Hepatocyte (in vitro differentiated cells): ENCODE data around the gene KCP. TPM values are rescaled to one million over a fixed set of nuclear protein-coding genes. Genes with fewer than 3 reads are reported as not detected.

Source experiments
- DNase-seq: peaks from one replicate; pipeline ENCODE4 v3.0.0-alpha.2; 2016; ENCODE audit warnings: low spot score
- H2AFZ ChIP-seq: fragments of 200-600 bp; sonication (generic); 2 replicates; pipeline ENCODE4 v1.6.0; 2016; ENCODE audit warnings: antibody characterized with exemption, mild to moderate bottlenecking
- H3K27ac ChIP-seq: fragments of 200-600 bp; sonication (generic); 2 replicates; pipeline ENCODE4 v1.5.1; 2016; ENCODE audit warnings: mild to moderate bottlenecking
- H3K27me3 ChIP-seq: fragments of 200-600 bp; sonication (generic); 2 replicates; pipeline ENCODE4 v1.6.1; 2016
- H3K36me3 ChIP-seq: fragments of 200-600 bp; sonication (generic); replicated peaks from 2 replicates; pipeline ENCODE4 v1.5.1; 2016; ENCODE audit warnings: low read depth; ENCODE audit not compliant: insufficient read depth
- H3K4me1 ChIP-seq: fragments of 200-600 bp; sonication (generic); 2 replicates; pipeline ENCODE4 v1.5.1; 2016; ENCODE audit warnings: mild to moderate bottlenecking, moderate library complexity; ENCODE audit not compliant: insufficient read depth
- H3K4me2 ChIP-seq: fragments of 200-600 bp; sonication (generic); 2 replicates; pipeline ENCODE4 v1.6.0; 2016
- H3K4me3 ChIP-seq: fragments of 200-600 bp; sonication (generic); 2 replicates; pipeline ENCODE4 v1.5.1; 2016; ENCODE audit warnings: mild to moderate bottlenecking
- H3K79me2 ChIP-seq: fragments of 200-600 bp; sonication (generic); 2 replicates; pipeline ENCODE4 v1.6.0; 2017; ENCODE audit warnings: mild to moderate bottlenecking
- H3K9me2 ChIP-seq: fragments of 200-600 bp; sonication (generic); replicated peaks from 2 replicates; pipeline ENCODE4 v1.6.0; 2017; ENCODE audit warnings: mild to moderate bottlenecking; ENCODE audit not compliant: insufficient read depth
- H3K9me3 ChIP-seq: fragments of 200-600 bp; sonication (generic); 2 replicates; pipeline ENCODE4 v1.5.1; 2016; ENCODE audit warnings: low read depth, mild to moderate bottlenecking
- H4K20me1 ChIP-seq: fragments of 200-600 bp; sonication (generic); 2 replicates; pipeline ENCODE4 v1.6.0; 2016; ENCODE audit warnings: mild to moderate bottlenecking; ENCODE audit not compliant: insufficient read depth, poor library complexity, severe bottlenecking
- EZH2 ChIP-seq: fragments of 200-600 bp; sonication (generic); IDR thresholded peaks from 2 replicates; pipeline ENCODE4 v1.6.1; 2016; ENCODE audit warnings: antibody characterized with exemption, mild to moderate bottlenecking, borderline replicate concordance
- EZH2phosphoT487 ChIP-seq: fragments of 200-600 bp; sonication (generic); IDR thresholded peaks from one replicate; pipeline ENCODE4 v1.6.1; 2018; ENCODE audit warnings: antibody characterized with exemption, mild to moderate bottlenecking, low read depth, moderate library complexity; ENCODE audit not compliant: unreplicated experiment, severe bottlenecking
- WGBS: methylation state at CpG from one replicate; pipeline ENCODE4 v1.1.6; 2016; ENCODE audit warnings: low lambda C conversion rate; ENCODE audit errors: missing lambda C conversion rate; 5-methylcytosine and 5-hydroxymethylcytosine counted together
- polyA plus RNA-seq: library from polyadenylated mRNA; unstranded; fragments of >200 nt; fragmentation: Nextera tagmentation; extraction: Ambion mirVana; gene quantifications from 2 replicates; pipeline ENCODE4 v1.2.1, GENCODE V29; 2016
- total RNA-seq: library from RNA; depleted of rRNA; stranded (reverse); fragments of >200 nt; gene quantifications from 2 replicates; pipeline ENCODE4 v1.2.3, GENCODE V29; 2014
- TF ChIP-seq, protein P1 (sequence below): fragments of 200-600 bp; sonication (generic); IDR thresholded peaks from 2 replicates; pipeline ENCODE4 v1.5.1; 2016; ENCODE audit warnings: antibody characterized with exemption, mild to moderate bottlenecking; ENCODE audit not compliant: poor library complexity

The KCP gene
- total and polyA plus RNA-seq, 2 experiments from 2014 or later: 0.40 to 2.4 TPM

- Histone ChIP-seq H3K4me3 (no peak overlapping the region), H3K27ac (no peak overlapping the region), H3K36me3 (no peaks in the 10 kb centered on the region), H3K4me2 (no peak overlapping the region), H3K9me3 (no peaks in the 10 kb centered on the region), H3K27me3 (no peaks in the 10 kb centered on the region), H3K4me1 (no peaks in the 10 kb centered on the region), H3K79me2 (no peaks in the 10 kb centered on the region), H4K20me1 (no peaks in the 10 kb centered on the region), H3K9me2 (no peaks in the 10 kb centered on the region), H2AFZ (no peak overlapping the region)
- WGBS: 89% methylated on average over 4 of the region's 4 CpGs
- TF ChIP-seq EZH2phosphoT487 (no peak), EZH2 (no peak)
- TF ChIP-seq, protein P1, sequence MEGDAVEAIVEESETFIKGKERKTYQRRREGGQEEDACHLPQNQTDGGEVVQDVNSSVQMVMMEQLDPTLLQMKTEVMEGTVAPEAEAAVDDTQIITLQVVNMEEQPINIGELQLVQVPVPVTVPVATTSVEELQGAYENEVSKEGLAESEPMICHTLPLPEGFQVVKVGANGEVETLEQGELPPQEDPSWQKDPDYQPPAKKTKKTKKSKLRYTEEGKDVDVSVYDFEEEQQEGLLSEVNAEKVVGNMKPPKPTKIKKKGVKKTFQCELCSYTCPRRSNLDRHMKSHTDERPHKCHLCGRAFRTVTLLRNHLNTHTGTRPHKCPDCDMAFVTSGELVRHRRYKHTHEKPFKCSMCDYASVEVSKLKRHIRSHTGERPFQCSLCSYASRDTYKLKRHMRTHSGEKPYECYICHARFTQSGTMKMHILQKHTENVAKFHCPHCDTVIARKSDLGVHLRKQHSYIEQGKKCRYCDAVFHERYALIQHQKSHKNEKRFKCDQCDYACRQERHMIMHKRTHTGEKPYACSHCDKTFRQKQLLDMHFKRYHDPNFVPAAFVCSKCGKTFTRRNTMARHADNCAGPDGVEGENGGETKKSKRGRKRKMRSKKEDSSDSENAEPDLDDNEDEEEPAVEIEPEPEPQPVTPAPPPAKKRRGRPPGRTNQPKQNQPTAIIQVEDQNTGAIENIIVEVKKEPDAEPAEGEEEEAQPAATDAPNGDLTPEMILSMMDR: no peak
- DNase-seq: no peak
Observed at GRCh38 chr7:128948976-128949760, 38.7 kb upstream of the KCP start.

DNA sequence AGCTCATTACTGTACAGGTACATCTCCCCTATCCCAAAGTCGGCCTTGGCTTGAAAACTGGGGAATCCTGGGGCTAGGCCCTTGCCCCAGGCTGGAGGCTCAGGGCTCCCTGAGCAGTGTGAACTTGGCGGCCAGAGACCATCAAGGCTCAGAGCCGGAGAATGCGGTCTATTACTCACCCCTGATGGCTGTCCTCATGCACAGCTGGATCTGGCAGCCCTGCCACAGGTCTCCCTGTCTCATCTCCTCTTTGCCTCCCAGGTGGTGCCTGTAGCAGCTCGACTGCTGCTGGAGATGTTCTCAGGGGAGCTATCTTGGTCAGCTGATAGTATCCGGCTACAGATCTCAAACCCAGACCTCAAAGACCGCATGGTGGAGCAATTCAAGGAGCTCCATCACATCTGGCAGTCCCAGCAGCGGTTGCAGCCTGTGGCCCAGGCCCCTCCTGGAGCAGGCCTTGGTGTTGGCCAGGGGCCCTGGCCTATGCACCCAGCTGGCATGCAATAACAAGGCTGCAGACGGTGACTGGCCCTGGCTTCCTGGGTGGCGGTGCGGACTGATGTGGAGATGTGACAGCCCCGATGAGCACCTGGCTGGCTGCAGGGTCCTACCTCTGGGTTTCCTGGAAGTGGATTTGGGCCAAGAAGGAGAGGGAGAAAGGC is 37.9 kb upstream of the KCP start:
- WGBS: 94% methylated on average over 12 of the region's 12 CpGs
- DNase-seq: no peak
- H3K4me3 ChIP-seq: no peak overlapping the region
- TF ChIP-seq EZH2: no peak
- TF ChIP-seq, protein P1: no peak
- no peak for TF ChIP-seq EZH2phosphoT487
- H3K9me2 ChIP-seq: no peaks in the 10 kb centered on the region
- H3K4me1 ChIP-seq: no peaks in the 10 kb centered on the region
- H2AFZ ChIP-seq: no peak overlapping the region
- no peaks in the 10 kb centered on the region for H3K9me3 ChIP-seq
- no peaks in the 10 kb centered on the region for H3K27me3 ChIP-seq
- no peaks in the 10 kb centered on the region for H3K79me2 ChIP-seq
- no peaks in the 10 kb centered on the region for H3K36me3 ChIP-seq
- H4K20me1 ChIP-seq: no peaks in the 10 kb centered on the region
- H3K27ac ChIP-seq: no peak overlapping the region
- H3K4me2 ChIP-seq: no peak overlapping the region

GRCh38 chr7:128947854-128948253 is 37.3 kb upstream of the KCP start:
- TF ChIP-seq EZH2 (no peak), EZH2phosphoT487 (no peak)
- TF ChIP-seq, protein P1: no peak
- no peak overlapping the region for H2AFZ ChIP-seq
- 94% methylated on average over 9 of the region's 9 CpGs for WGBS

More at GRCh38 chr7:128947854-128948253, 37.3 kb upstream of the KCP start:
- no peaks in the 10 kb centered on the region for H4K20me1 ChIP-seq
- H3K4me1 ChIP-seq: no peaks in the 10 kb centered on the region
- H3K9me3 ChIP-seq: no peaks in the 10 kb centered on the region
- H3K36me3 ChIP-seq: no peaks in the 10 kb centered on the region
- no peaks in the 10 kb centered on the region for H3K79me2 ChIP-seq
- no peak overlapping the region for H3K4me3 ChIP-seq
- no peaks in the 10 kb centered on the region for H3K9me2 ChIP-seq
- H3K27ac ChIP-seq: no peak overlapping the region
- H3K27me3 ChIP-seq: no peaks in the 10 kb centered on the region
- H3K4me2 ChIP-seq: no peak overlapping the region
- DNase-seq: no peak
